GM23338 (cell line): ENCODE measurements around the gene FAM53A. TPM values are rescaled to one million over a fixed set of nuclear protein-coding genes. Genes with fewer than 3 reads are reported as not detected.

Experiments used
- ATAC-seq: fragments of 200-7000 bp; cut with Tn5 transposase; 3 replicates; pipeline ENCODE4 v1.9.1; 2020
- DNase-seq: peaks from one replicate; pipeline ENCODE4 v3.0.0-alpha.2; 2015; ENCODE audit warnings: low spot score
- H2AFZ ChIP-seq: fragments of 200-600 bp; sonication (generic); 2 replicates; pipeline ENCODE4 v1.8.0; 2016; ENCODE audit warnings: antibody characterized with exemption, mild to moderate bottlenecking, moderate library complexity
- H3F3A ChIP-seq: fragments of 200-600 bp; sonication (generic); replicated peaks from 2 replicates; pipeline ENCODE4 v1.8.0; 2017; ENCODE audit warnings: antibody characterized with exemption, mixed run types, low read depth
- H3K27ac ChIP-seq: fragments of 200-600 bp; sonication (generic); 2 replicates; pipeline ENCODE4 v1.6.1; 2016; ENCODE audit warnings: low read depth
- H3K27me3 ChIP-seq: fragments of 200-600 bp; sonication (generic); 2 replicates; pipeline ENCODE4 v1.8.0; 2016; ENCODE audit warnings: mild to moderate bottlenecking, mixed run types, moderate library complexity; ENCODE audit not compliant: insufficient read depth
- H3K36me3 ChIP-seq: fragments of 200-600 bp; sonication (generic); 2 replicates; pipeline ENCODE4 v1.8.0; 2016; ENCODE audit warnings: mild to moderate bottlenecking; ENCODE audit not compliant: insufficient read depth
- H3K4me1 ChIP-seq: fragments of 200-600 bp; sonication (generic); 2 replicates; pipeline ENCODE4 v1.8.0; 2016; ENCODE audit warnings: mild to moderate bottlenecking, moderate library complexity; ENCODE audit not compliant: insufficient read depth
- H3K4me2 ChIP-seq: fragments of 200-600 bp; sonication (generic); 2 replicates; pipeline ENCODE4 v1.7.1; 2017; ENCODE audit warnings: mixed run types
- H3K4me3 ChIP-seq: fragments of 200-600 bp; sonication (generic); 2 replicates; pipeline ENCODE4 v1.6.1; 2016; ENCODE audit warnings: mixed run types
- H3K79me2 ChIP-seq: fragments of 200-600 bp; sonication (generic); replicated peaks from 2 replicates; pipeline ENCODE4 v1.8.0; 2017; ENCODE audit warnings: mild to moderate bottlenecking; ENCODE audit not compliant: insufficient read depth
- H3K9me2 ChIP-seq: fragments of 200-600 bp; sonication (generic); 2 replicates; pipeline ENCODE4 v1.8.0; 2017; ENCODE audit not compliant: insufficient read depth
- H4K20me1 ChIP-seq: fragments of 200-600 bp; sonication (generic); replicated peaks from 2 replicates; pipeline ENCODE4 v1.8.0; 2017; ENCODE audit warnings: mild to moderate bottlenecking; ENCODE audit not compliant: insufficient read depth
- H3K27ac Mint-ChIP-seq: 2 replicates; pipeline ENCODE4 v1.8.0; 2020; ENCODE audit warnings: inconsistent platforms, mild to moderate bottlenecking, moderate library complexity, mixed read lengths
- H3K27me3 Mint-ChIP-seq: 3 replicates; pipeline ENCODE4 v1.8.0; 2022; ENCODE audit warnings: low read depth, mild to moderate bottlenecking, moderate library complexity, mixed read lengths, inconsistent platforms; ENCODE audit not compliant: insufficient read depth, poor library complexity
- H3K36me3 Mint-ChIP-seq: 3 replicates; pipeline ENCODE4 v1.8.0; 2021; ENCODE audit warnings: low read depth, mild to moderate bottlenecking, inconsistent platforms, moderate library complexity, mixed read lengths
- H3K4me1 Mint-ChIP-seq: 3 replicates; pipeline ENCODE4 v1.8.0; 2020; ENCODE audit warnings: mild to moderate bottlenecking, inconsistent platforms, mixed read lengths
- H3K4me3 Mint-ChIP-seq: 3 replicates; pipeline ENCODE4 v1.8.0; 2021; ENCODE audit warnings: moderate library complexity, mild to moderate bottlenecking, inconsistent platforms, mixed read lengths
- H3K9me3 Mint-ChIP-seq: 3 replicates; pipeline ENCODE4 v1.8.0; 2020; ENCODE audit warnings: moderate library complexity, mild to moderate bottlenecking, inconsistent platforms, mixed read lengths
- CREB1 ChIP-seq: fragments of 250-450 bp; sonication (Bioruptor Pico); IDR thresholded peaks from 2 replicates; pipeline ENCODE4 v1.5.0; 2020; ENCODE audit warnings: low read depth, mild to moderate bottlenecking, moderate library complexity
- EZH2phosphoT487 ChIP-seq: fragments of 200-600 bp; sonication (generic); IDR thresholded peaks from one replicate; pipeline ENCODE4 v1.8.1; 2018; ENCODE audit warnings: antibody characterized with exemption; ENCODE audit not compliant: unreplicated experiment
- POLR2AphosphoS5 ChIP-seq: IDR thresholded peaks from 2 replicates; pipeline ENCODE4 v1.6.1; 2016; ENCODE audit warnings: antibody characterized with exemption, low read depth
- STAT1 ChIP-seq: IDR thresholded peaks from one replicate; pipeline ENCODE4 v1.6.1; 2016; ENCODE audit warnings: antibody characterized with exemption; ENCODE audit not compliant: unreplicated experiment
- ZNF114 ChIP-seq: fragments of 250-450 bp; sonication (Bioruptor Pico); IDR thresholded peaks from 2 replicates; pipeline ENCODE4 v1.5.0; 2020; ENCODE audit warnings: mild to moderate bottlenecking, moderate library complexity
- polyA plus RNA-seq: library from polyadenylated mRNA; unstranded; fragments of >200 nt; fragmentation: Nextera tagmentation; extraction: Ambion mirVana; gene quantifications from 2 replicates; pipeline ENCODE4 v1.2.1, GENCODE V29; 2016
- total RNA-seq: library from RNA; depleted of rRNA; stranded (reverse); fragments of >200 nt; shearing (Covaris generic); gene quantifications from 2 replicates; pipeline ENCODE4 v1.2.3, GENCODE V29; 2014
- TF ChIP-seq, protein P1 (sequence below): fragments of 250-450 bp; sonication (Bioruptor Pico); IDR thresholded peaks from 2 replicates; pipeline ENCODE4 v1.5.0; 2020; ENCODE audit warnings: mild to moderate bottlenecking, moderate library complexity
- TF ChIP-seq, protein P2 (sequence below): IDR thresholded peaks from 2 replicates; pipeline ENCODE4 v1.6.1; 2016; ENCODE audit warnings: antibody characterized with exemption
- TF ChIP-seq, protein P3 (sequence below), 2 experiments: fragments of 200-600 bp in 1 of 2; sonication (generic) in 1 of 2; conservative IDR thresholded peaks; 2 replicates each; pipeline versions ENCODE4 v1.5.1 to v1.6.1; 2016 to 2017; ENCODE audit warnings: antibody characterized with exemption in 2 of 2, low read depth in 2 of 2, mild to moderate bottlenecking in 2 of 2, moderate library complexity in 1 of 2

Gene FAM53A
- total and polyA plus RNA-seq, 2 experiments from 2014 or later: 1.1 to 3.1 TPM

DNA sequence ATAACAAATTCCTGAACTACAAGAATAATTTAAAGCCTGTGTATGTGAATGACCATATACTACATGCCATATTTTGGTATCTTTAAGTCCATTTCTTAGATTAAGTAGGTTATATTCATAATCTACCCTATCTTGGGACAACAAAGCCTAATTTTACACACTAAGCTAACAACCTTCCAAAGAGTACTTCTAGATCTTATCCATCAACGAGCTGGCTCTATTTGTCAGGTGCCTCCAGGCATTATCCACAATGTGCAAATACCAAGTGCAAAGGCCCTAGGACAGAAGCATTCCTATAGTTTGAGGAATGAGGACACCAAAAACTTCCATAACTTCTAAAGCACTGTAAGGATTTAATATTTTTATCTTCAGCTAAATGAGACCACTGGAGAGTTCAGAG lies 24.5 kb upstream of the FAM53A start (continued):
- TF ChIP-seq, protein P1, sequence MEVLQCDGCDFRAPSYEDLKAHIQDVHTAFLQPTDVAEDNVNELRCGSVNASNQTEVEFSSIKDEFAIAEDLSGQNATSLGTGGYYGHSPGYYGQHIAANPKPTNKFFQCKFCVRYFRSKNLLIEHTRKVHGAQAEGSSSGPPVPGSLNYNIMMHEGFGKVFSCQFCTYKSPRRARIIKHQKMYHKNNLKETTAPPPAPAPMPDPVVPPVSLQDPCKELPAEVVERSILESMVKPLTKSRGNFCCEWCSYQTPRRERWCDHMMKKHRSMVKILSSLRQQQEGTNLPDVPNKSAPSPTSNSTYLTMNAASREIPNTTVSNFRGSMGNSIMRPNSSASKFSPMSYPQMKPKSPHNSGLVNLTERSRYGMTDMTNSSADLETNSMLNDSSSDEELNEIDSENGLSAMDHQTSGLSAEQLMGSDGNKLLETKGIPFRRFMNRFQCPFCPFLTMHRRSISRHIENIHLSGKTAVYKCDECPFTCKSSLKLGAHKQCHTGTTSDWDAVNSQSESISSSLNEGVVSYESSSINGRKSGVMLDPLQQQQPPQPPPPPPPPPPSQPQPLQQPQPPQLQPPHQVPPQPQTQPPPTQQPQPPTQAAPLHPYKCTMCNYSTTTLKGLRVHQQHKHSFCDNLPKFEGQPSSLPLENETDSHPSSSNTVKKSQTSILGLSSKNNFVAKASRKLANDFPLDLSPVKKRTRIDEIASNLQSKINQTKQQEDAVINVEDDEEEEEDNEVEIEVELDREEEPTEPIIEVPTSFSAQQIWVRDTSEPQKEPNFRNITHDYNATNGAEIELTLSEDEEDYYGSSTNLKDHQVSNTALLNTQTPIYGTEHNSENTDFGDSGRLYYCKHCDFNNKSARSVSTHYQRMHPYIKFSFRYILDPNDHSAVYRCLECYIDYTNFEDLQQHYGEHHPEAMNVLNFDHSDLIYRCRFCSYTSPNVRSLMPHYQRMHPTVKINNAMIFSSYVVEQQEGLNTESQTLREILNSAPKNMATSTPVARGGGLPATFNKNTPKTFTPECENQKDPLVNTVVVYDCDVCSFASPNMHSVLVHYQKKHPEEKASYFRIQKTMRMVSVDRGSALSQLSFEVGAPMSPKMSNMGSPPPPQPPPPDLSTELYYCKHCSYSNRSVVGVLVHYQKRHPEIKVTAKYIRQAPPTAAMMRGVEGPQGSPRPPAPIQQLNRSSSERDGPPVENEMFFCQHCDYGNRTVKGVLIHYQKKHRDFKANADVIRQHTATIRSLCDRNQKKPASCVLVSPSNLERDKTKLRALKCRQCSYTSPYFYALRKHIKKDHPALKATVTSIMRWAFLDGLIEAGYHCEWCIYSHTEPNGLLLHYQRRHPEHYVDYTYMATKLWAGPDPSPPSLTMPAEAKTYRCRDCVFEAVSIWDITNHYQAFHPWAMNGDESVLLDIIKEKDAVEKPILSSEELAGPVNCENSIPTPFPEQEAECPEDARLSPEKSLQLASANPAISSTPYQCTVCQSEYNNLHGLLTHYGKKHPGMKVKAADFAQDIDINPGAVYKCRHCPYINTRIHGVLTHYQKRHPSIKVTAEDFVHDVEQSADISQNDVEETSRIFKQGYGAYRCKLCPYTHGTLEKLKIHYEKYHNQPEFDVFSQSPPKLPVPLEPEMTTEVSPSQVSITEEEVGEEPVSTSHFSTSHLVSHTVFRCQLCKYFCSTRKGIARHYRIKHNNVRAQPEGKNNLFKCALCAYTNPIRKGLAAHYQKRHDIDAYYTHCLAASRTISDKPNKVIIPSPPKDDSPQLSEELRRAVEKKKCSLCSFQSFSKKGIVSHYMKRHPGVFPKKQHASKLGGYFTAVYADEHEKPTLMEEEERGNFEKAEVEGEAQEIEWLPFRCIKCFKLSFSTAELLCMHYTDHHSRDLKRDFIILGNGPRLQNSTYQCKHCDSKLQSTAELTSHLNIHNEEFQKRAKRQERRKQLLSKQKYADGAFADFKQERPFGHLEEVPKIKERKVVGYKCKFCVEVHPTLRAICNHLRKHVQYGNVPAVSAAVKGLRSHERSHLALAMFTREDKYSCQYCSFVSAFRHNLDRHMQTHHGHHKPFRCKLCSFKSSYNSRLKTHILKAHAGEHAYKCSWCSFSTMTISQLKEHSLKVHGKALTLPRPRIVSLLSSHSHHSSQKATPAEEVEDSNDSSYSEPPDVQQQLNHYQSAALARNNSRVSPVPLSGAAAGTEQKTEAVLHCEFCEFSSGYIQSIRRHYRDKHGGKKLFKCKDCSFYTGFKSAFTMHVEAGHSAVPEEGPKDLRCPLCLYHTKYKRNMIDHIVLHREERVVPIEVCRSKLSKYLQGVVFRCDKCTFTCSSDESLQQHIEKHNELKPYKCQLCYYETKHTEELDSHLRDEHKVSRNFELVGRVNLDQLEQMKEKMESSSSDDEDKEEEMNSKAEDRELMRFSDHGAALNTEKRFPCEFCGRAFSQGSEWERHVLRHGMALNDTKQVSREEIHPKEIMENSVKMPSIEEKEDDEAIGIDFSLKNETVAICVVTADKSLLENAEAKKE (CRISPR knock-in tag): no peak
- TF ChIP-seq STAT1: no peak
- no peak for TF ChIP-seq CREB1 (CRISPR knock-in tag)

DNA sequence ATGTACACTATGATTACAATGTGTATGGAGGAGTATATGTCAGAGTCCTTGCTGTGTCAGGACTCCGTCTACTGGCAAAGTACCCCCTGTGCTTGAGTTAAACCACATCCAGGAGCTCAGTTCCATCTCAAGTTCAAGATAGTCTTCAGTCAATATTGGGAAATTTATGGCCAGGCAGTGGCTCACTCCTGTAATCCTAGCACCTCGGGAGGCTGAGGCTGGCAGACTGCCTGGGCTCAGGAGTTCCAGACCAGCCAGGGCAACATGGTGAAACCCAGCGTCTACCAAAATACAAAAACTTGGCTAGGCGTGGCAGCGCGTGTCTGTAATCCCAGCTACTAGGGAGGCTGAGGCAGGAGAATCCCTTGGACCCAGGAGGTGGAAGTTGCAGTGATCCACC lies 22.2 kb upstream of the FAM53A start:
- ATAC-seq (no peak), DNase-seq (no peak)
- no peaks in the 10 kb centered on the region for H3K9me3 Mint-ChIP-seq
- peaks cover 41% of the 10 kb centered on the region for H4K20me1 ChIP-seq
- H3K4me3 ChIP-seq: no peak overlapping the region
- peaks cover 63% of the 10 kb centered on the region for H3K36me3 Mint-ChIP-seq
- H3K27me3 Mint-ChIP-seq: peaks cover 10% of the 10 kb centered on the region
- no peak overlapping the region for H3K4me3 Mint-ChIP-seq
- H3K27me3 ChIP-seq: no peaks in the 10 kb centered on the region
- no peaks in the 10 kb centered on the region for H3F3A ChIP-seq
- no peak overlapping the region for H3K27ac ChIP-seq
- peaks cover 11% of the 10 kb centered on the region for H3K4me1 Mint-ChIP-seq
- H3K9me2 ChIP-seq: no peaks in the 10 kb centered on the region
- no peak overlapping the region for H3K4me2 ChIP-seq
- no peaks in the 10 kb centered on the region; the same call in 1 of the 2 replicates for H3K4me1 ChIP-seq
- H3K27ac Mint-ChIP-seq: no peak overlapping the region
- H2AFZ ChIP-seq: no peak overlapping the region
- H3K36me3 ChIP-seq: 0 out of 2 replicates have a peak, but pooled peaks cover 4% of the 10 kb centered on the region
- H3K79me2 ChIP-seq: peaks cover 91% of the 10 kb centered on the region
- TF ChIP-seq, protein P2, sequence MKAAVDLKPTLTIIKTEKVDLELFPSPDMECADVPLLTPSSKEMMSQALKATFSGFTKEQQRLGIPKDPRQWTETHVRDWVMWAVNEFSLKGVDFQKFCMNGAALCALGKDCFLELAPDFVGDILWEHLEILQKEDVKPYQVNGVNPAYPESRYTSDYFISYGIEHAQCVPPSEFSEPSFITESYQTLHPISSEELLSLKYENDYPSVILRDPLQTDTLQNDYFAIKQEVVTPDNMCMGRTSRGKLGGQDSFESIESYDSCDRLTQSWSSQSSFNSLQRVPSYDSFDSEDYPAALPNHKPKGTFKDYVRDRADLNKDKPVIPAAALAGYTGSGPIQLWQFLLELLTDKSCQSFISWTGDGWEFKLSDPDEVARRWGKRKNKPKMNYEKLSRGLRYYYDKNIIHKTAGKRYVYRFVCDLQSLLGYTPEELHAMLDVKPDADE: no peak
- TF ChIP-seq STAT1: no peak
- TF ChIP-seq EZH2phosphoT487: no peak
- TF ChIP-seq, protein P3, sequence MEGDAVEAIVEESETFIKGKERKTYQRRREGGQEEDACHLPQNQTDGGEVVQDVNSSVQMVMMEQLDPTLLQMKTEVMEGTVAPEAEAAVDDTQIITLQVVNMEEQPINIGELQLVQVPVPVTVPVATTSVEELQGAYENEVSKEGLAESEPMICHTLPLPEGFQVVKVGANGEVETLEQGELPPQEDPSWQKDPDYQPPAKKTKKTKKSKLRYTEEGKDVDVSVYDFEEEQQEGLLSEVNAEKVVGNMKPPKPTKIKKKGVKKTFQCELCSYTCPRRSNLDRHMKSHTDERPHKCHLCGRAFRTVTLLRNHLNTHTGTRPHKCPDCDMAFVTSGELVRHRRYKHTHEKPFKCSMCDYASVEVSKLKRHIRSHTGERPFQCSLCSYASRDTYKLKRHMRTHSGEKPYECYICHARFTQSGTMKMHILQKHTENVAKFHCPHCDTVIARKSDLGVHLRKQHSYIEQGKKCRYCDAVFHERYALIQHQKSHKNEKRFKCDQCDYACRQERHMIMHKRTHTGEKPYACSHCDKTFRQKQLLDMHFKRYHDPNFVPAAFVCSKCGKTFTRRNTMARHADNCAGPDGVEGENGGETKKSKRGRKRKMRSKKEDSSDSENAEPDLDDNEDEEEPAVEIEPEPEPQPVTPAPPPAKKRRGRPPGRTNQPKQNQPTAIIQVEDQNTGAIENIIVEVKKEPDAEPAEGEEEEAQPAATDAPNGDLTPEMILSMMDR (conservative IDR thresholded peaks at IDR 0.05; ENCODE audit: low read depth in 2 of 2): no peak
- TF ChIP-seq ZNF114: no peak
- no peak for TF ChIP-seq POLR2AphosphoS5
